Left lung (tissue), 10 donors: ENCODE data around the gene ZIC4. TPM values are rescaled to one million over a fixed set of nuclear protein-coding genes. Genes with fewer than 3 reads are reported as not detected.

ENCODE experiments used
- ATAC-seq: fragments of 200-7000 bp; cut with Tn5 transposase; one replicate; pipeline ENCODE4 v1.9.1; 2020; ENCODE audit warnings: moderate library complexity
- DNase-seq, 4 donors: peaks; one replicate each; pipeline ENCODE4 v3.0.0-alpha.2; 2013 to 2020
- H3K27ac ChIP-seq, 2 donors: fragments of 200-600 bp; sonication (generic) in 1 of 2; one replicate each; pipeline versions ENCODE4 v1.5.0 to v1.8.0; 2020 to 2021
- H3K27me3 ChIP-seq, 2 donors: fragments of 200-600 bp; sonication (generic) in 1 of 2; one replicate each; pipeline versions ENCODE4 v1.5.0 to v1.8.0; 2020 to 2021
- H3K36me3 ChIP-seq, 2 donors: fragments of 200-600 bp; sonication (generic) in 1 of 2; one replicate each; pipeline versions ENCODE4 v1.5.0 to v1.8.0; 2020 to 2021
- H3K4me1 ChIP-seq, 2 donors: fragments of 200-600 bp; one replicate each; pipeline ENCODE4 v1.8.0; 2021
- H3K4me3 ChIP-seq, 2 donors: fragments of 200-600 bp; sonication (generic) in 1 of 2; one replicate each; pipeline versions ENCODE4 v1.5.0 to v1.8.0; 2020 to 2021; ENCODE audit warnings: mild to moderate bottlenecking in 1 of 2
- H3K9me3 ChIP-seq, 2 donors: fragments of 200-600 bp; sonication (generic) in 1 of 2; one replicate each; pipeline versions ENCODE4 v1.5.0 to v1.8.0; 2020 to 2021
- intact Hi-C, 2 donors: fragments of 100-400 bp; cut with DNase I; formaldehyde crosslinking; loops; one replicate each; pipeline versions ENCODE4 v1.11.2 to v1.14.2; 2022
- polyA plus RNA-seq, 6 donors: library from polyadenylated mRNA; unstranded; fragments of 120-200 nt; gene quantifications; one replicate each; pipeline ENCODE4 v1.2.1, GENCODE V29; 2013; ENCODE audit not compliant: insufficient read length in 6 of 6
- total RNA-seq, 2 donors: library from RNA; stranded (reverse); fragmentation: NEBNext Ultra II Directional; extraction: Animal tissue kit (Norgen Biotek cat#: 25700); gene quantifications; one replicate each; pipeline ENCODE4 v1.2.1, GENCODE V29; 2021
- TF ChIP-seq, protein P1 (sequence below), 2 donors: fragments of 200-600 bp; sonication (generic) in 1 of 2; IDR thresholded peaks; one replicate each; pipeline versions ENCODE4 v1.5.0 to v1.8.0; 2021; ENCODE audit warnings: antibody characterized with exemption in 2 of 2
- donor health status: DM: no; HTN: yes; CAD: no.
- donor health status: DM: no; HTN: no; CAD: no.

The ZIC4 gene
- total and polyA plus RNA-seq, 8 donors, result not detected

DNA sequence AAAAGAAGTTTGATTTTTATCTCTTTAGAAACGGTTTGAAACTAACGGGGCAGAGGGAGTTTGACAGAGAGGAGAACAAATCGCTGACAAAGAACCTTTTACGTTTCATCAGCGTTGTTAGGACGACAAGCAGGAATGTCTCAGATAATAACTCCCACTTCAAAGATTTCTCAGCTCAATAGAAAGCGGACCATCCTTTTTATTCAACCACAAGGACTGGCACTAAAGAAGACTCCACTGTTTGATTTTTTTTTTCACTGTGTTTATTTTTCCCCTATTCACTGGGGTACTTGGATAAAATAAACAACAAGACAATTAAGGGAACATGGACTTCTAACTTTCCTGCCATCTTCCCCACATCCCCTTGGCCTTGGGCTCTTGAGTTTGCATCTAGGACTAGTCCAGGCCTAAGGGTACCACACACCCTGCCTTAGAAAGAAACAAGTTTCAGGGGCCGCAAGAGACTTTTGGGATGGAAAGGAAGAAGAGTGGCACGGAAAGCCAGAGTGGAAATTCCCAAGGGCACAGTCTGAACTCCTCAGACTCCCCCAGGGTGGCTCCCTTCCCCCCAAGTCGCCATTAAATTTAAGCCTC, 19.0 kb downstream of the ZIC4 start:
- H3K4me3 ChIP-seq, result no peak overlapping the region
- no peak for ATAC-seq
- TF ChIP-seq, protein P1, sequence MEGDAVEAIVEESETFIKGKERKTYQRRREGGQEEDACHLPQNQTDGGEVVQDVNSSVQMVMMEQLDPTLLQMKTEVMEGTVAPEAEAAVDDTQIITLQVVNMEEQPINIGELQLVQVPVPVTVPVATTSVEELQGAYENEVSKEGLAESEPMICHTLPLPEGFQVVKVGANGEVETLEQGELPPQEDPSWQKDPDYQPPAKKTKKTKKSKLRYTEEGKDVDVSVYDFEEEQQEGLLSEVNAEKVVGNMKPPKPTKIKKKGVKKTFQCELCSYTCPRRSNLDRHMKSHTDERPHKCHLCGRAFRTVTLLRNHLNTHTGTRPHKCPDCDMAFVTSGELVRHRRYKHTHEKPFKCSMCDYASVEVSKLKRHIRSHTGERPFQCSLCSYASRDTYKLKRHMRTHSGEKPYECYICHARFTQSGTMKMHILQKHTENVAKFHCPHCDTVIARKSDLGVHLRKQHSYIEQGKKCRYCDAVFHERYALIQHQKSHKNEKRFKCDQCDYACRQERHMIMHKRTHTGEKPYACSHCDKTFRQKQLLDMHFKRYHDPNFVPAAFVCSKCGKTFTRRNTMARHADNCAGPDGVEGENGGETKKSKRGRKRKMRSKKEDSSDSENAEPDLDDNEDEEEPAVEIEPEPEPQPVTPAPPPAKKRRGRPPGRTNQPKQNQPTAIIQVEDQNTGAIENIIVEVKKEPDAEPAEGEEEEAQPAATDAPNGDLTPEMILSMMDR (IDR thresholded peaks at IDR 0.05), result no peak
- peaks cover 100% of the 10 kb centered on the region in 2 donors for H3K27me3 ChIP-seq
- intact Hi-C loops, result no loop called here
- H3K4me1 ChIP-seq, result peaks cover 0 to 7% of the 10 kb centered on the region in 2 donors
- H3K27ac ChIP-seq, result no peak overlapping the region
- no peaks in the 10 kb centered on the region for H3K9me3 ChIP-seq
- no peaks in the 10 kb centered on the region for H3K36me3 ChIP-seq
- DNase-seq, result no peak

DNA sequence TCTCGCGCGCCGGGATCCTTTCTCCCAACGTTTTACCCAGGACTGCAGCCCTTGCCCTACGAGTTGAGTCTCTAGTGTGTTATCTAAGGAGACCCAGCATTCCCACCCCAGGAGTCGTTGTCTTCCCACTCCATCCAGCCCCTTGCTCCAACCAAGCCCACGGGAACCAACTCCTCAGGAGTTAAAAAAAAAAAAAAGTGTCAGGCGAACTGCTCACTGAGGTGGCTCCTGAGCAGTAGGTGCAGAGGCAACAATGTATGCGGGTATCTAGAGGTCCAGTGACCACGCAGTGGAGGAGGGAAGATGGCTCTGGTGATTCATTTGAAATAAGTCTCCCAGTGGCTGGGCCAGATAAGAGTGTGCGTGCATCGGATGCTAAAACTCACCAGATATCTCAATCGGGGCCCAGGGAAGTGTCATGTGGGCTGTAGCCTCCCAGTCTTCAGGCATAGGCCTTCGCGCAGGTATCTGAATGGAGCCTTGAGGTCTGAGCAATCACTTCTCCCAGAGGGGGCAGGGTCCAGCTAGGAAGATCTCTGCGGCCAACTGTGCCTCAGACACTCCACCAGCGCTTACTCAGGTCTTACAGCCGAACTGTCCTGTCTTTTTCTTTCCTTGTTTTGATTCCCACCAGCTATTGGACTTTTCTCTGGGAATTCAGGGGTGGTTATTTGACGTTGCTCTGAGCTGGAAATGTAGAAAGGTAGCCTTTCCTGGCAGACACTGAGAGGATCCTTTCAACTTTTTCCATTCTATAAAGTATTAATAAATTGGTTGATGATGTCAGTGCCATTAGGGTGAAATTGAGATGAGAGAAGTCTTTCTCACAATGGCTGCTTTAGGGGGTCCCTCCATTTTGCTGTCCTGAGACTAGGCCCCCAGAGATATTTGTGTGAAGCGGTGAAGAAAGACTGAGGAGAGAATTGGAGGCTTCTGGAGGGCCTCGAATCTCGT, 21.0 kb downstream of the ZIC4 start:
- ATAC-seq (no peak), DNase-seq (no peak)
- Histone ChIP-seq H3K9me3 (no peaks in the 10 kb centered on the region), H3K36me3 (no peaks in the 10 kb centered on the region), H3K27ac (no peak overlapping the region), H3K4me3 (no peak overlapping the region), H3K27me3 (peaks cover 99 to 100% of the 10 kb centered on the region in 2 donors), H3K4me1 (no peaks in the 10 kb centered on the region)
- intact Hi-C loops, result no loop called here
- TF ChIP-seq, protein P1 (IDR thresholded peaks at IDR 0.05), result no peak

DNA sequence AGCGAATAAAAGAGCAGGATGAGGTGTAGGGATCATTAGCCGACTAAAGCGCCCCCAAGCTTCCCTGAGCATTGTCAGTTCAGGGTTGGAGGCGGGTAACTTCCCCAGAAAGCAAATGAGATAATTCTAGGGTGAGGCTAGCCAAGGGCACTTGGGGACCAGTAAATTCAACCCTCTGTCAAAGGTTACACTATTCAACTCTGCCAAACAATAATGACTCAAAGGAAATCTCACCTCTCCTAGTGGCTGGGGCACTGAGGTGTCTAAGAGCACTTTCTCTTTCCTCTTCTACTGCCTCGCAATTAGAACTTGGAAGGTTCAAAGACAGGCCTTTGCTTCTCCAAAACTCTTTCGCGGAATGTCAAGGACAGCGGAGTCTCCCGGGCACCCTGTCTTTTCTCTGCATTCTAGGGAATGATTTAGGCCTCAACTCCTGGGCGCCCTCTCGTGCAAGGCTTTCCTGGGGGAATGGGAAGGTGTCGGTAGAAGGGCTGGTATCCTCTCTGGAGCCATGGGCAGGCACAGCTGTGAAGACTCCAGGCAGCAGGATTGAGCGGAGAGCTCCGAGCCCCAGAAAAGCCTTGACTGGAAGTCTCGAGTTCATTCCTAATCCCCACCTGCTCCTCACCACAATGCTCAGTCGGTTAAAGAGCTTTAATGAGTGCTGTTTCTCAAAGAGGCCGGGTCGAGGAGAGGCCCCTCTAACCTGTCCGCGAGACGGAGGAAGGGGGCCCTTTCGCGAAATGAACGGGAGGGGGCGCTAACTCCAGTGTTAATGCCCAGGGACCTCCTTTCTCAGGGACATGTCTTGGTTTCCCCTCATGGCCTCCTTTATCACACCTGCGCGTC, 21.9 kb downstream of the ZIC4 start:
- Histone ChIP-seq H3K27me3 (peaks cover 99 to 100% of the 10 kb centered on the region in 2 donors), H3K4me1 (no peaks in the 10 kb centered on the region), H3K9me3 (no peaks in the 10 kb centered on the region), H3K4me3 (no peak overlapping the region), H3K27ac (no peak overlapping the region), H3K36me3 (no peaks in the 10 kb centered on the region)
- intact Hi-C loops, result no loop called here
- TF ChIP-seq, protein P1 (IDR thresholded peaks at IDR 0.05), result no peak
- no peak for DNase-seq
- no peak for ATAC-seq

- TF ChIP-seq, protein P1 (IDR thresholded peaks at IDR 0.05), result no peak
- Histone ChIP-seq H3K4me3 (no peak overlapping the region), H3K27me3 (peaks cover 99 to 100% of the 10 kb centered on the region in 2 donors), H3K36me3 (no peaks in the 10 kb centered on the region), H3K9me3 (no peaks in the 10 kb centered on the region), H3K27ac (no peak overlapping the region), H3K4me1 (no peaks in the 10 kb centered on the region)
- no peak for ATAC-seq
- intact Hi-C loops, result no loop called here
- DNase-seq, result no peak
Observed at GRCh38 chr3:147383617-147384016, 22.7 kb downstream of the ZIC4 start.
